ENCODE measurements around the gene TMEM190.
"Not testable (repeated sequence)": the region's sequence is repeated elsewhere in the genome, so short reads cannot be mapped to it uniquely, and the experiment has no call there.

Gene TMEM190

DNA sequence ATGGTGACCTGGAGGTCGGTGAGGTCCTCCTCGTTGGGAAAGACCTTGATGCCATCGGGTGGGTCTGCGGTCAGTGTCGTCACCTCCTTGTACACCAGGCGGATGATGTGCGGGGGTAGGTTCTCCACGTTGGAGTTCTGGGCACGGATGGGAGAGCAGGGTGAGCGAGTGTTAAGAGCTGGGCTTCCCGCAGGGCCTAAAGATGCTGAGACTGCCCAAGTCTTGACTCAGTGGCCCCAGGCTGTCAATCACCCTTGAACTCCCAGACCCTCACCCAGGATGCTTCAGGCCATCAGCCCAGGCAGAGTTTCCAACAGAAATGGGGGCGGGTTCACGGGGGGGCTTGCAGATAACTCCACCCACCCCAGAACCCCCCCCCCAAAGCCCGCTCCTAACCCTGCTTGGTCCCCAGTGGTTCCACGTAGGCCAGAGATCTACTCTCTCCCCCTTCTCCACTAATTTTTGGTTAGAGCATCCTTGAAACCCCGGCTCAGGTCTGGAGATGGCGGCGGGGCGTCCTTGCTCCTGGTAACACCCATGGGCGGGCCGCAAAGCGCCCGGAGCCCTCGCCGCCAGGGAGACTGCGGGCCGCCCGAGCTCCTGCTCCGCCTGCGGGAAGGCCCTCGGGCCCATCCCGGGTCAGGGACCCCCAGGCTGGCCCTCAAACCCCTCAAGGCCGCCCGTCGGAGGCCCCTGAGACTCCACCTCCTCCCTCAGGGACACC is 30.4 kb downstream of the TMEM190 start:
- no peak for TF ChIP-seq CTCF (IDR thresholded peaks at IDR 0.05; ENCODE audit: insufficient read depth, low read depth, low read length, missing control alignments)
- peak overlapping the region; percentile 85 for H3K4me3 ChIP-seq (ENCODE audit: low read depth, low read length)
- peak; percentile 53 for DNase-seq (ENCODE audit: low read depth)

DNA sequence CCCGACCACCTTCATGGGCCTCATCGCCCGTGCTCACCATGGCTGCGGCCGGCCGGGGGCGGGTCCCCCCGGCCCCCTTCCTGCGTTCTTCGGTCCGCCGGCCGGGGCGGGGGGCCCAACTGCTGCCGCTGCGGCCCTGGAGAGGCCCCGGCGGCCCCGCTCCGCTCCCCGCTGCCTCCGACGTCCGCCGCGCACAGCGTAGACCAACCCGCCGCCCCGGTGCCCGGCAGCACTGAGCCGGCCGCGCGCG is 30.8 kb downstream of the TMEM190 start, which contains the start of gene UBE2S:
Gene UBE2S, minus strand, starts transcription at position 239 of the 250 bp plus-strand sequence. Its CDS starts 199 bp downstream, at position 40.
- H3K4me3 ChIP-seq (ENCODE audit: low read depth, low read length), result peak within 1 kb of the TSS; percentile 85
- not testable (repeated sequence) for DNase-seq (ENCODE audit: low read depth)

- peak; percentile 100 for DNase-seq (ENCODE audit: low read depth)
- H3K4me3 ChIP-seq (ENCODE audit: low read depth, low read length), result peak overlapping the region; percentile 85
- no peak for TF ChIP-seq CTCF (IDR thresholded peaks at IDR 0.05; ENCODE audit: insufficient read depth, low read depth, low read length, missing control alignments)
Measured at GRCh38 chr19:55407800-55408532, 31.3 kb downstream of the TMEM190 start.

GRCh38 chr19:55408533-55408872 is 31.9 kb downstream of the TMEM190 start:
- H3K4me3 ChIP-seq (ENCODE audit: low read depth, low read length), result peak overlapping the region; percentile 64
- no peak for TF ChIP-seq CTCF (IDR thresholded peaks at IDR 0.05; ENCODE audit: insufficient read depth, low read depth, low read length, missing control alignments)
- no peak for DNase-seq (ENCODE audit: low read depth)

DNA sequence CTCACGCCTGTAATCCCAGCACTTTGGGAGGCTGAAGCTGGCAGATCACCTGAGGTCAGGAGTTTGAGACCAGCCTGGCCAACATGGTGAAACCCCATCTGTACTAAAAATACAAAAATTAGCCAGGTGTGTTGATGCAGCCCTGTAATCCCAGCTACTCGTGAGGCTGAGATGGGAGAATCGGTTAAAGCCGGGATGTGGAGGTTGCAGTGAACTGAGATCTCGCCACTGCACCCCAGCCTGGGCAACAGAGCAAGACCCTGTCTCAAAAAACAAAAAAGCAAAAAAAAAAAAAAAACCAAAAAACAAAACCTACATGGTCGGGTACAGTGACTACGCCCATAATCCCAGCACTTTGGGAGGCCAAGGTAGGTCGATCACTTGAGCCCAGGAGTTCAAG is 32.6 kb downstream of the TMEM190 start:
- not testable (repeated sequence) for DNase-seq (ENCODE audit: low read depth); H3K4me3 ChIP-seq (ENCODE audit: low read depth, low read length)

DNA sequence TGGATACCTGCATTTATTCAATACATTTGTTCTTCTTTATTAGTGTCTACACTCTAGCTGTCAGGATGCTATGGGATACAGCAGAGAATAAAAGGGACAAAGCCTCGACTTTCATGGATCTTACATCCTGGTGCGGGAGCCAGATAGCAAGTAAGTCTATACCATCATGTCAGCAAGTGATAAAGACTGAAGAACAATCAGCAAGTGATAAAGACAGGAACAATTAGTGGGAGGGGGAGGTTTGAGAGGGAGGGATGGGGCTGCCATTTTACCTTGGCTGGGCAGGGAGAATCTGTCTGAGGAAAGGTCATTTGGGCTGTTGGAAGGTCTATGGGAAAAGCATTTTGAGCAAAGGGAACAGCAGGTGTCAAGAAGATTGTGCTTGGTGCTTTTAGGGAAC is 33.5 kb downstream of the TMEM190 start:
- no peak overlapping the region for H3K4me3 ChIP-seq (ENCODE audit: low read depth, low read length)
- TF ChIP-seq CTCF (IDR thresholded peaks at IDR 0.05; ENCODE audit: insufficient read depth, low read depth, low read length, missing control alignments), result no peak
- no peak for DNase-seq (ENCODE audit: low read depth)

DNA sequence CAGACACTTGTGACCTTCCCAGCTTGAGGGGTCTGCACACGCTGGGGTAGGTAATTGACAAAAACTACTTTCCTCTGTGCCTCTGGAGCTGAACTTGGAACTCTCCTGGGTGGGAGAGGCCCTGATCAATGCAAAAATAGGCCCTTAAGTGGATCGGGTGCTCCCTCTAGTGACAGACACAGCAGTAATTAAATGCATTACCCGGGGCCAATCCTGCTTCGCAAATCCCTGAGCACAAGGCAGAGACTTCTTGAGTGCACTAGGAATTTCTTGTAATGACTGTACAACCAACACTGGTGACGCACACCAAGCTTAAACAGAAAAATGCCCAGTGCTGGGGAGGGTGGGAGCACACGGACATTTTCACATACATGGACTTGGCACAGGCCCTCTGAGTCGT is 41.6 kb downstream of the TMEM190 start:
- peak; percentile 71 for TF ChIP-seq CTCF (IDR thresholded peaks at IDR 0.05; ENCODE audit: insufficient read depth, low read depth, low read length, missing control alignments)
- no peak overlapping the region for H3K4me3 ChIP-seq (ENCODE audit: low read depth, low read length)
- peak; percentile 75 for DNase-seq (ENCODE audit: low read depth)

DNA sequence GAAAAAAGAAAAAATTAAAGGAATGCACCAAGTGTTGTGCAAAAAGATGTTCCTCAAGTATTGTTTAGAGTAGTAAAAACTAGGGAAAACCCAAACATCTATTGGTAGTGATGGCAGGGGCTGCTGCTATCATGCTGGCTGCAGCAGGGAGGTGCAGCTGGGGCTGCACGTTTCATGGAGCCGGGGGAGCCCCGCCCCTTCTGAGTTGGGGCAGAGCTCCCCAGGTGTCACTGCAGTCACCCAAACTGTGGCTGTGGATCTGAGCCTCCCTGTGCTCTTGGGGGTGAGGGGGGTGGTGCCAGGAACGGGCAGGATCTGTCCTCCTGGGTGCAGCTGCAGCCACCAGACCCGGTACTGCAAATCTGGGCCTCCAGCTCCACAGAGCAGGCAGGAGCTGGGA is 42.5 kb downstream of the TMEM190 start:
- no peak for TF ChIP-seq CTCF (IDR thresholded peaks at IDR 0.05; ENCODE audit: insufficient read depth, low read depth, low read length, missing control alignments)
- H3K4me3 ChIP-seq (ENCODE audit: low read depth, low read length), result no peak overlapping the region
- no peak for DNase-seq (ENCODE audit: low read depth)
